K562 treated with DMSO at 1 percent for 4 hours (cell line): ENCODE data around the gene OTUD4. TPM values are rescaled to one million over a fixed set of nuclear protein-coding genes. Genes with fewer than 3 reads are reported as not detected.

Experiments used
- total RNA-seq: library from RNA; unstranded; fragments of 300-600 nt; gene quantifications from 2 replicates; pipeline ENCODE4 v1.2.3, GENCODE V29; 2022; ENCODE audit not compliant: insufficient read depth

OTUD4 gene
- total RNA-seq: 5.7 and 8.5 TPM in 2 replicates

GRCh38 chr4:145180298-145181090 is at the start of gene OTUD4:
Gene OTUD4 (minus strand): TSS chr4:145180589. CDS start chr4:145179973, 616 bp downstream.

GRCh38 chr4:145097821-145098674 is 82.3 kb downstream of the OTUD4 start, which contains the start of the genes ABCE1 and ANAPC10:
Gene ABCE1 (plus strand): TSS chr4:145098311. CDS start chr4:145104413, 6,102 bp downstream.
Gene ANAPC10 (minus strand): TSS chr4:145098196. CDS start chr4:145096099, 2,097 bp downstream.

Other genes with a start within 250 kb of the OTUD4 start
- gene ANAPC10, start 82.4 kb downstream of the OTUD4 start, total RNA-seq: 12.3 and 28.2 TPM in 2 replicates
- gene ABCE1, start 82.3 kb downstream of the OTUD4 start, total RNA-seq: 32.8 and 33.7 TPM in 2 replicates